ENCODE results near the gene CACNG7. TPM values are rescaled to one million over a fixed set of nuclear protein-coding genes. Genes with fewer than 3 reads are reported as not detected.

The CACNG7 gene
- total and polyA plus RNA-seq, 2 experiments from 2014 or later, result 0.11 to 0.60 TPM

- peaks cover 5% of the 10 kb centered on the region for H3K4me1 ChIP-seq (ENCODE audit: low read depth)
- no peaks in the 10 kb centered on the region for H3K27me3 ChIP-seq
- peak; percentile 63 to 71 for DNase-seq (ENCODE audit: low read depth in 1 of 2, low spot score in 1 of 2)
- no peak overlapping the region for H3K27ac ChIP-seq
- no peaks in the 10 kb centered on the region for H3K36me3 ChIP-seq
- no peak for TF ChIP-seq CTCF (IDR thresholded peaks at IDR 0.05; ENCODE audit: low read depth, low read length)
- H3K4me3 ChIP-seq, result peak overlapping the region; percentile 38
- H3K9me3 ChIP-seq (ENCODE audit: low read depth), result no peaks in the 10 kb centered on the region
These were observed 73.5 kb downstream of the CACNG7 start for GRCh38 chr19:53982611-53983010.

GRCh38 chr19:53983457-53984289 is 74.6 kb downstream of the CACNG7 start:
- Histone ChIP-seq H3K4me3 (no peak overlapping the region), H3K4me1 (ENCODE audit: low read depth) (peaks cover 5% of the 10 kb centered on the region), H3K27ac (no peak overlapping the region), H3K36me3 (no peaks in the 10 kb centered on the region), H3K27me3 (no peaks in the 10 kb centered on the region), H3K9me3 (ENCODE audit: low read depth) (no peaks in the 10 kb centered on the region)
- no peak for DNase-seq (ENCODE audit: low read depth in 1 of 2, low spot score in 1 of 2)
- TF ChIP-seq CTCF (IDR thresholded peaks at IDR 0.05; ENCODE audit: low read depth, low read length), result no peak

GRCh38 chr19:53985863-53986262 is 76.8 kb downstream of the CACNG7 start:
- H3K4me3 ChIP-seq, result no peak overlapping the region
- no peak for DNase-seq (ENCODE audit: low read depth in 1 of 2, low spot score in 1 of 2)
- no peaks in the 10 kb centered on the region for H3K27me3 ChIP-seq
- H3K9me3 ChIP-seq (ENCODE audit: low read depth), result no peaks in the 10 kb centered on the region
- H3K27ac ChIP-seq, result no peak overlapping the region
- no peaks in the 10 kb centered on the region for H3K4me1 ChIP-seq (ENCODE audit: low read depth)
- H3K36me3 ChIP-seq, result no peaks in the 10 kb centered on the region
- no peak for TF ChIP-seq CTCF (IDR thresholded peaks at IDR 0.05; ENCODE audit: low read depth, low read length)

- Histone ChIP-seq H3K4me1 (ENCODE audit: low read depth) (peaks cover 7% of the 10 kb centered on the region), H3K36me3 (no peaks in the 10 kb centered on the region), H3K27me3 (no peaks in the 10 kb centered on the region), H3K4me3 (no peak overlapping the region), H3K9me3 (ENCODE audit: low read depth) (no peaks in the 10 kb centered on the region), H3K27ac (no peak overlapping the region)
- DNase-seq (ENCODE audit: low read depth in 1 of 2, low spot score in 1 of 2), result no peak
- no peak for TF ChIP-seq CTCF (IDR thresholded peaks at IDR 0.05; ENCODE audit: low read depth, low read length)
These were observed 79.9 kb downstream of the CACNG7 start for GRCh38 chr19:53988981-53989380.

GRCh38 chr19:53989600-53990533 is 80.8 kb downstream of the CACNG7 start:
- no peak for TF ChIP-seq CTCF (IDR thresholded peaks at IDR 0.05; ENCODE audit: low read depth, low read length)
- H3K27ac ChIP-seq, result peak overlapping the region; percentile 62
- H3K4me1 ChIP-seq (ENCODE audit: low read depth), result peaks cover 7% of the 10 kb centered on the region
- H3K27me3 ChIP-seq, result no peaks in the 10 kb centered on the region
- DNase-seq (ENCODE audit: low read depth in 1 of 2, low spot score in 1 of 2), result peak in 1 of 2 donors; percentile 71
- no peak overlapping the region for H3K4me3 ChIP-seq
- H3K9me3 ChIP-seq (ENCODE audit: low read depth), result no peaks in the 10 kb centered on the region
- no peaks in the 10 kb centered on the region for H3K36me3 ChIP-seq
